Ishikawa (cell line): ENCODE measurements around the gene TRIM56.

Experiments used
- CREB1 ChIP-seq: IDR thresholded peaks from 2 replicates; pipeline ENCODE4 v1.6.1; 2012; ENCODE audit warnings: low read depth
- EGR1 ChIP-seq: IDR thresholded peaks from 2 replicates; pipeline ENCODE4 v1.6.1; 2012
- EP300 ChIP-seq: IDR thresholded peaks from 2 replicates; pipeline ENCODE4 v1.6.1; 2012; ENCODE audit warnings: borderline replicate concordance
- FOXM1 ChIP-seq: IDR thresholded peaks from 2 replicates; pipeline ENCODE4 v1.6.1; 2012; ENCODE audit warnings: low read depth, borderline replicate concordance
- MAX ChIP-seq: IDR thresholded peaks from 2 replicates; pipeline ENCODE4 v1.6.1; 2012
- RAD21 ChIP-seq: IDR thresholded peaks from 2 replicates; pipeline ENCODE4 v1.6.1; 2012; ENCODE audit warnings: low read depth
- REST ChIP-seq: IDR thresholded peaks from 2 replicates; pipeline ENCODE4 v1.6.1; 2012; ENCODE audit warnings: low read depth, mild to moderate bottlenecking
- TEAD4 ChIP-seq: IDR thresholded peaks from 2 replicates; pipeline ENCODE4 v1.6.1; 2012
- YY1 ChIP-seq: IDR thresholded peaks from 2 replicates; pipeline ENCODE4 v1.6.1; 2012; ENCODE audit warnings: low read depth
- ZBTB7A ChIP-seq: IDR thresholded peaks from 2 replicates; pipeline ENCODE4 v1.6.1; 2012; ENCODE audit warnings: low read depth

GRCh38 chr7:101121991-101122932 lies 37.0 kb downstream of the TRIM56 start:
- no peak for TF ChIP-seq REST
- TF ChIP-seq FOXM1, result no peak
- TF ChIP-seq MAX, result no peak
- TF ChIP-seq RAD21, result no peak
- no peak for TF ChIP-seq CREB1
- TF ChIP-seq EP300, result no peak; the same call in 1 of the 2 replicates
- no peak for TF ChIP-seq ZBTB7A
- TF ChIP-seq TEAD4, result peak; percentile 82
- TF ChIP-seq YY1, result no peak
- TF ChIP-seq EGR1, result no peak
